Measurements from ENCODE around the gene GABRR1.
"Not testable (repeated sequence)": the region's sequence is repeated elsewhere in the genome, so short reads cannot be mapped to it uniquely, and the experiment has no call there.

GABRR1 gene

DNA sequence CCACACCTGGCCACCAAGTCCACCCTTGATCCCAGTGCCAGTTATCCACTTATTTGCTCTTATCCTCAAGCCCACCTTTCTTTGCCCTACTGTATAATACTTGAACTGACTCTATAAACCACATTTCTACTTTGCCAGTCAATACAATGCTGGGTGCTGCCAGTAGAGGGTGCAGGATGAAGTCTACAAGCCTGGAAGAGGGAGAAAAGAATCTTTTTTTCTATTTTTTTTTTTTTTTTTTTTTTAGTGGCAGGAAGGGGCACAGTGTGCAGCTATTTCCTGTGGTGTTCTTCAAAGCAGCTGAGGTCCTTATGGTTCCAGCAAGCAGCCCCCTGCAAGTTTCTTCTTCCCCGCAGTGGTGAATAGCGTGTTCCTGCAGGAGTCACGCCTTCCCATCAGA is 22.2 kb upstream of the GABRR1 start:
- TF ChIP-seq, protein P1, sequence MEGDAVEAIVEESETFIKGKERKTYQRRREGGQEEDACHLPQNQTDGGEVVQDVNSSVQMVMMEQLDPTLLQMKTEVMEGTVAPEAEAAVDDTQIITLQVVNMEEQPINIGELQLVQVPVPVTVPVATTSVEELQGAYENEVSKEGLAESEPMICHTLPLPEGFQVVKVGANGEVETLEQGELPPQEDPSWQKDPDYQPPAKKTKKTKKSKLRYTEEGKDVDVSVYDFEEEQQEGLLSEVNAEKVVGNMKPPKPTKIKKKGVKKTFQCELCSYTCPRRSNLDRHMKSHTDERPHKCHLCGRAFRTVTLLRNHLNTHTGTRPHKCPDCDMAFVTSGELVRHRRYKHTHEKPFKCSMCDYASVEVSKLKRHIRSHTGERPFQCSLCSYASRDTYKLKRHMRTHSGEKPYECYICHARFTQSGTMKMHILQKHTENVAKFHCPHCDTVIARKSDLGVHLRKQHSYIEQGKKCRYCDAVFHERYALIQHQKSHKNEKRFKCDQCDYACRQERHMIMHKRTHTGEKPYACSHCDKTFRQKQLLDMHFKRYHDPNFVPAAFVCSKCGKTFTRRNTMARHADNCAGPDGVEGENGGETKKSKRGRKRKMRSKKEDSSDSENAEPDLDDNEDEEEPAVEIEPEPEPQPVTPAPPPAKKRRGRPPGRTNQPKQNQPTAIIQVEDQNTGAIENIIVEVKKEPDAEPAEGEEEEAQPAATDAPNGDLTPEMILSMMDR (IDR thresholded peaks at IDR 0.05; ENCODE audit: low read depth, low read length, poor library complexity, severe bottlenecking) = peak; percentile 60
- TF ChIP-seq EZH2phosphoT487 (IDR thresholded peaks at IDR 0.05; ENCODE audit: borderline replicate concordance, low read length) = no peak
- Histone ChIP-seq H3K9me2 (replicated peaks; ENCODE audit: control insufficient read depth, low read length) (no peaks in the 10 kb centered on the region), H3K4me2 (ENCODE audit: low read length) (peak overlapping the region; percentile 31), H3K27me3 (ENCODE audit: control insufficient read depth, low read length) (no peaks in the 10 kb centered on the region), H3K36me3 (ENCODE audit: control insufficient read depth, low read length) (no peaks in the 10 kb centered on the region), H3K9me3 (ENCODE audit: control insufficient read depth, insufficient read depth, low read length) (no peaks in the 10 kb centered on the region), H3K4me3 (ENCODE audit: low read length) (peak overlapping the region; percentile 29; the same call in 1 of the 2 replicates), H4K20me1 (ENCODE audit: control insufficient read depth, insufficient read depth, low read depth, low read length) (no peaks in the 10 kb centered on the region), H3K27ac (ENCODE audit: low read depth, low read length) (no peak overlapping the region), H3K4me1 (ENCODE audit: control insufficient read depth, low read length) (peaks cover 16% of the 10 kb centered on the region), H3K79me2 (ENCODE audit: control insufficient read depth, low read length) (no peaks in the 10 kb centered on the region), H3F3A (ENCODE audit: control insufficient read depth, insufficient read depth) (no peaks in the 10 kb centered on the region)

DNA sequence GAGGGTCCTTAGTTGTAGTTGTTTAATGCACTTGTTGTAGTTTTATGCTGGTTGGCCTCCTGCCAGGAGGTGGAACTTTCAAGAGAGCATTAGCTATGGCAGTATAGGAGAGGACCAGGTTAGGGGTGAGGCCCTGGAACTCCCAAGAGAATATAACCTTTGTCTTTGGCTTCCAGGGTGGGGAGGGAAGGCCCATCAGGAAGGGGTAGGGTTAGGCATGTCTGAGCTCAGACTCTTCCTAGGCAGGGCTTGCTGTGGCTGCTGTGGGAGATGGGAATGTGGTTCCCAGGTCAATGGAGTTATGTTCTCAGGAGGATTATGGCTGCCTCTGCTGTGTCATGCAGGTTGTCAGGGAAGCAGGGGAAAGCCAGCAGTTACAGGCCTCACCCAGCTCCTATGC is 20.0 kb upstream of the GABRR1 start:
- H3K4me3 ChIP-seq (ENCODE audit: low read length) = no peak overlapping the region
- H3K4me2 ChIP-seq (ENCODE audit: low read length) = no peak overlapping the region
- TF ChIP-seq EZH2phosphoT487 (IDR thresholded peaks at IDR 0.05; ENCODE audit: borderline replicate concordance, low read length) = no peak
- TF ChIP-seq, protein P1 (IDR thresholded peaks at IDR 0.05; ENCODE audit: low read depth, low read length, poor library complexity, severe bottlenecking) = no peak
- no peaks in the 10 kb centered on the region for H3K27me3 ChIP-seq (ENCODE audit: control insufficient read depth, low read length)
- H3K9me3 ChIP-seq (ENCODE audit: control insufficient read depth, insufficient read depth, low read length) = no peaks in the 10 kb centered on the region
- H3K9me2 ChIP-seq (replicated peaks; ENCODE audit: control insufficient read depth, low read length) = no peaks in the 10 kb centered on the region
- no peaks in the 10 kb centered on the region for H3K79me2 ChIP-seq (ENCODE audit: control insufficient read depth, low read length)
- H3K27ac ChIP-seq (ENCODE audit: low read depth, low read length) = no peak overlapping the region
- H3K36me3 ChIP-seq (ENCODE audit: control insufficient read depth, low read length) = no peaks in the 10 kb centered on the region
- H4K20me1 ChIP-seq (ENCODE audit: control insufficient read depth, insufficient read depth, low read depth, low read length) = no peaks in the 10 kb centered on the region
- no peaks in the 10 kb centered on the region for H3F3A ChIP-seq (ENCODE audit: control insufficient read depth, insufficient read depth)
- H3K4me1 ChIP-seq (ENCODE audit: control insufficient read depth, low read length) = peaks cover 11% of the 10 kb centered on the region

DNA sequence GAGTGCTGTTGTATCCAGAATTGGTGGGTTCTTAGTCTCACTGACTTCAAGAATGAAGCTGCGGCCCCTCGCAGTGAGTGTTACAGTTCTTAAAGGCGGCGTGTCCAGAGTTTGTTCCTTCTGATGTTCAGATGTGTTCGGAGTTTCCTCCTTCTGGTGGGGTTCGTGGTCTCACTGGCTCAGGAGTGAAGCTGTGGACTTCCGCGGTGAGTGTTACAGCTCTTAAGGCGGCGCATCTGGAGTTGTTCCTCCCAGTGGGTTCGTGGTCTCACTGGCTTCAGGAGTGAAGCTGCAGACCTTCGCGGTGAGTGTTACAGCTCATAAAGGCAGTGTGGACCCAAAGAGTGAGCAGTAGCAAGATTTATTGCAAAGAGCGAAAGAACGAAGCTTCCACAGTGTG is 16.4 kb upstream of the GABRR1 start:
- not testable (repeated sequence) for H3K36me3 ChIP-seq (ENCODE audit: control insufficient read depth, low read length); H3K79me2 ChIP-seq (ENCODE audit: control insufficient read depth, low read length); H3K4me2 ChIP-seq (ENCODE audit: low read length); H3K27me3 ChIP-seq (ENCODE audit: control insufficient read depth, low read length); H3K9me2 ChIP-seq (replicated peaks; ENCODE audit: control insufficient read depth, low read length); H3K4me3 ChIP-seq (ENCODE audit: low read length); H3K27ac ChIP-seq (ENCODE audit: low read depth, low read length); H3F3A ChIP-seq (ENCODE audit: control insufficient read depth, insufficient read depth); H3K9me3 ChIP-seq (ENCODE audit: control insufficient read depth, insufficient read depth, low read length); H4K20me1 ChIP-seq (ENCODE audit: control insufficient read depth, insufficient read depth, low read depth, low read length); H3K4me1 ChIP-seq (ENCODE audit: control insufficient read depth, low read length)

DNA sequence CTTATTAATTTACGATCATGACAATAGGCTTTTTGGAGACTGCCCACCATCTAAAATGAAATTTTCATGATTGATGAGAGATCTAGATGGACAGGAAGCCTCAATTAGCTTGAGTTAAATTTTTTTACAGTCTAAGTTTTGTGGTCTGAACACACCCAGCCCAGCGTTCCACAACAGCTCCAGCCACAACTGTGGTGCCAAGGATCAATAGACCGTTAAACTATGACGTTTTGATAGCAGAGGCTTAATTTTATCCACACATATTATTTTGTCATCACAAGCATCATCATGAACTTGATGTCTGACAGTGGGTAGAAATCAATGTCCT is 5.5 kb upstream of the GABRR1 start:
- no peaks in the 10 kb centered on the region for H3F3A ChIP-seq (ENCODE audit: control insufficient read depth, insufficient read depth)
- H3K79me2 ChIP-seq (ENCODE audit: control insufficient read depth, low read length) = no peaks in the 10 kb centered on the region
- TF ChIP-seq, protein P1 (IDR thresholded peaks at IDR 0.05; ENCODE audit: low read depth, low read length, poor library complexity, severe bottlenecking) = no peak
- TF ChIP-seq EZH2phosphoT487 (IDR thresholded peaks at IDR 0.05; ENCODE audit: borderline replicate concordance, low read length) = no peak
- H3K27ac ChIP-seq (ENCODE audit: low read depth, low read length) = no peak overlapping the region
- H3K9me2 ChIP-seq (replicated peaks; ENCODE audit: control insufficient read depth, low read length) = no peaks in the 10 kb centered on the region
- no peaks in the 10 kb centered on the region for H4K20me1 ChIP-seq (ENCODE audit: control insufficient read depth, insufficient read depth, low read depth, low read length)
- H3K36me3 ChIP-seq (ENCODE audit: control insufficient read depth, low read length) = no peaks in the 10 kb centered on the region
- H3K4me2 ChIP-seq (ENCODE audit: low read length) = no peak overlapping the region
- H3K4me3 ChIP-seq (ENCODE audit: low read length) = no peak overlapping the region
- no peaks in the 10 kb centered on the region for H3K4me1 ChIP-seq (ENCODE audit: control insufficient read depth, low read length)
- H3K27me3 ChIP-seq (ENCODE audit: control insufficient read depth, low read length) = peaks cover 21% of the 10 kb centered on the region
- H3K9me3 ChIP-seq (ENCODE audit: control insufficient read depth, insufficient read depth, low read length) = no peaks in the 10 kb centered on the region
